GM21515 (cell line): ENCODE results near the gene EFNA5.
"Not testable (repeated sequence)": the region's sequence is repeated elsewhere in the genome, so short reads cannot be mapped to it uniquely, and the experiment has no call there.

Experiments used
- ATAC-seq: cut with Tn5 transposase; IDR thresholded peaks from one replicate; pipeline ENCODE4 v1.9.1; 2021; ENCODE audit not compliant: unreplicated experiment

Gene EFNA5

DNA sequence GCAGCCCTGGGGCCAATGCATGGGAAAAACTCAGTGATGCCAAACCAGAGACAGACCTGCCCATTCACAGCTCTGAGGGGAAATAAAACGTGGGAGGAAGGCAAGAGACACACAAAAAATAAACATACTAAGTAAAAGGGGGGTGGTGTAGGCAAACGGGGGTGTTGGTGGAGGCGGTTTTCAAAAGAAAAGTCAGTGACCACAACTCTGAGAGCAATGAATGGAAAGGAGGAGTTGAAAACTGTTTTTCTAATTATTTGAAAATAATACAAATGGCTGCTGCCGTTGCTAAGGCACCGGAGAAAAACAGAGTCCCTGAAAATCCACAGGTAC lies 293.5 kb downstream of the EFNA5 start:
- ATAC-seq, result no peak

DNA sequence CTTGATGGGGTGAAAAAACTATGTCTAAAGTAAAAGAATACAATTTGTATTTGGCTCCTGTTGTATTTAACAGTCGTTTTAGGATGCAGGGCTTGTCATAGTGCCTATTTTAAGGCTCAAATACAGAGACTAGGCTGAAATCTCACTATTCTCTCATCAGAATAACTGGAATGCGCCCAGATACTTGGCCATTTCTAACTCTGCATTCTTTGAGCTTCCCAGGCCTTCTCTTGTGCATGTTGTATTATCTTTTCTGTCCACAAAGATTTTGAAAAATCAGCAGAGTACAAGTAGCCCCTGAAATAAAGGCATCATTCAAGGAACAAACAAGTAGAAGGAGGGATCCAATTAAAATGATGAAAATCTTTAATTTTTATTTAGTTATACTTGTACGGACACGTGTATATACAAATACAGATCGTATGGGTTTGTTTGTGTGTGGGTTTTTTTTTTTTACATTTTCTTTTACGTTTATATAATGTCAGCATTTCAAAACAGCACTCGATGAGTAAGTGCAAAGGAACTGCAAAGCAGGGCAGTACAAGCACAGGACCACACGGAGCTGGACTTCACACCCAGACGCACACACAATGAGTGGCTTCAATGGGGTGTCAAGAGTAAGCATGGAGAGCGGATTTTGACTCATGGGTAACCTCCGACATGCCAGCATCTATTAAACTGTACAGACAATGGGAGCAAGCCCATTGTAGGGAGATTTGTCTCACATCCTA lies 294.0 kb downstream of the EFNA5 start:
- no peak for ATAC-seq

DNA sequence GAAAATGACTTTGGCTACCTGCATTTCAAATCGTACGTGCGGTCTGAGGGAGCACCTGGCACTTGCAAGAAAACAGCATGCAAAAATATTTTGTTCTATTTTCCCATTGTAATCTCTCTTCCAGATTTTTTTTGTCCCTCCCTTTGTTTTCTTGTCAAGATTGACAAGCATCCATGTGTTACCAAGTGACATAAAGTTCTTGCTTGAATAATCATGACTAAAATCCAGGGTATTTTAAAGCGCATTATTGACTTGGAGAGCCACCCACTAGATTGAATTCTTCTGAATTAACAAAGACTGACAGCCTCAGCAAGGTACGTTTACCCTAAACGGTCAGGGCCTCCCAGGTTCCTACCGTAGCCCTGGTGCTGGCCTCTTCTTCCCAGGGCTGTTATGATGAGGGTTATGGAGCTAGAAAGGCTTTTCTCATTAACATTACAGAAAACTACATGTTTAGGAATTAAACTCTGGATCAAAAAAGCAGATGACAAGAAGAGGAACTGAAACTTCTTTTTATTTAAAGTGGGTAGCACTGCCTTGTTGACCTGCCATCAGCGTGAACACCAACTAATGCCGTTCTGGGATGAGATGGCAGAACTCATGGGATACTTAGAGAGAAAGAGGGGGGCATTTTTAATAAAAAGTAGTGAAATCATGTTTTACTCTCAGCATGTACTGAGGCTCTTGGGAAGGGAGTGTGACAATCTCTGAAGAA lies 297.0 kb downstream of the EFNA5 start:
- no peak for ATAC-seq

DNA sequence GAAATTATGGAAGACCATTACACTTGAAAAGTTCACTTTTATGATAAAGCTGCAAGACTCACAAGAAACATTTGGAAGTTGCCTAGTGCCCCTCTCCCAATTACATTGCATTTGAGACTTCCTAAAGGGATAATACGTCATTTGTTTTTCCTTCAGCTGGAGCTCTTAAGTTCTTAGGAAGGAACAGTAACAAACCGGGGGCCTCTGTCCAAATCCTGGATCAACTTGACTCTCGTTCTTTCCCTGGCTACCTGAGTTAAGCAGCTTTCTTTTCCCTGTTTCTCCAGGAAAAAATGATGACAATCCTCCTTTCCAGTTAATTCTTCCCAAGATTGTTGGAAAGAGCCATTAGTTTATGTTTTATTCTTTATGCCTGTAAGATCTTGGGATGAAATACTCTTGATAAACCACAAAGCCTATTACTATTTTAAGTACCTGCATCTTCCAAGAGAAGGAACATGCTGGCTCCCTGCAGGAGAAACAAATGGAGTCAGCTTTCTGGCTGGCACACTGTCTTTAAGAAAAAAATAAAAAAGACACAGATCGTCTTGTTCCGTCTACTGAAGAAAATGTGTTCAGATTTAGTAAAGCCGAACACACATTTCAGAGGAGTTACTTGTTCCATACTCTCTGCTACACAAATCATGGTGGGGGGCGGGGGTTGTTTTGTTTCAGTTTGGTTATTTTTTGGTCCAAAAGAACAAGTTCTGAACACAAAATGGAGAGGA lies 297.9 kb downstream of the EFNA5 start:
- ATAC-seq, result no peak

DNA sequence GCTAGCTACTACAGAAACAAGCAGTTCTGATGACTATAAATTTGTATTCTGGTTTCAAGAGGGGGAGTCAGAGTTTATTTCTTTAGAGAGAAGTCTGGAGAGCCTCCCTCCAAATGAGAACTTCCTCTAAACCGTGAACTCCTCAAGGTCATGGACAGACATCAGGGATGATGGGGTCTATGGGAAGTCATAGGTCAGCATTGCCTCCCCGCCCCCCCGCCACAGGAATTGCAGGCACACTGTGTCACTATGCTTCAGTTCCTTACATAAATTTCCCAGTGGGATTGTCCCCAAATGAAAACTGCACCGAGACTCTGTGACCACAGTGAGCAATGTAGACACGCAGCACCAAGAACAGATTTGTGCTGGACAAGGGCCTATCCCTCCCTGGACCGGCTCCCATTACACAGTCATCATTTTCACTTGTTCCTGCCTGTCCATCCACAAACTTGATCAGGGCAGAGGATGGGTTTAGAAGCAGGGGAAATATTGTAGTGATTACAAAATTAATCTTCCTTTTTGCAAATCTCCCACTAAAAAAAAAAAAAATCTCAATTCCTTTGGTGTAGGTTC lies 300.3 kb downstream of the EFNA5 start:
- no peak for ATAC-seq

DNA sequence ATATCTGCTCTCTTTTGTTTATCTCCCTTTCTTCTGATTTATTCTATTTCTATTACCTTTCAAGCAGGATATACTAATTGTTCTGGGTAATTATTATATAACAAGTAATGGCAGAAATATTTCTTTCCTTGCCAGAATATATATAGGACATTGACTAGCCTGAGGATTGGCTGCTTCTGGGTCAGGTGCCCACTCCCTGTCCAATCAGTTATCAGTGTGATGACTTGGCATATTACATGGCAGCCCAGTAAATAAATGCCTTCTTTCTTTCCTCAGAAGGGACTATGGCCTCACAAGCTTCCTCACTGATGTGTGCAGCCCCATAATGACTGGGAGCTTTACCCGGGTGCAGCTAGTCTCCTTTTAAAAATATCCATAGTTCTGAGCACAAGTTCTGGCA lies 301.1 kb downstream of the EFNA5 start:
- no peak for ATAC-seq

DNA sequence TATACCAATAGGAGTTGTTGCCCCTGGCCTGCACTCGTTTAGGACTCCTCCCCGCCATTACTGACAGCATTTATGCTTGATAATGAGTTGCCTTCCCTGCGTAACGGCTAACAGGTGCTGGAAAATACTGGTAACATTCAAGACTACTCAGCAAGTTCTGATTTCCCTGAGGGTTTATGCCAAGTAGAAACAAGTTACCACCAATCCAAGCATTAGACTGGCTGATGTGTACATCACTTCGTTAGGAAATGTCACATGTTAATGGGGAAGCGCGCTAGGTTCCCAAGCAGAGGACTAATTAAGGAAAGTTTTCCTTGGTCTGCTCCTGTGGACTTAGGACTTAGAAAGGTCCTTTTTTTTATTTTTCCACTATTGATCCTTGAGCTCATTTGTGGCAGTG lies 302.1 kb downstream of the EFNA5 start:
- no peak for ATAC-seq

DNA sequence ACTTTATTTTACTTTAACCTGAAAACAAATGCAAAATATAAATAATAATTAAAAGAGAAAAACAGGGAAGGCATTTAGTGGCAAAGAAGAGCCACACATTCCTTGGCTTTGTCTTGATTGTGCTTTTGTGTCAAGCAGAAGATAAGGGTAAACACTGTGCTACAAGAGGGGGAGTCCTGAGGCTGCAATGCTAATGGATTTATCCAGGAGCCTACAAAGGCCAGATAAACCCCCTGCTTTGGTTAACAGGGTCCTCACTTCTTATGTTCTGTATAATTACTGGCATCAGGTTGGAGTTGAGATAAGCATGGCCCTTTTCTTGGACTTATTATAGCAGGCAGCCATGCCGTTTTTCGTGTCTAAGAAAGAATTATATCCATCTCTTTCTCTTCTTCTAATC lies 302.8 kb downstream of the EFNA5 start:
- ATAC-seq, result no peak

DNA sequence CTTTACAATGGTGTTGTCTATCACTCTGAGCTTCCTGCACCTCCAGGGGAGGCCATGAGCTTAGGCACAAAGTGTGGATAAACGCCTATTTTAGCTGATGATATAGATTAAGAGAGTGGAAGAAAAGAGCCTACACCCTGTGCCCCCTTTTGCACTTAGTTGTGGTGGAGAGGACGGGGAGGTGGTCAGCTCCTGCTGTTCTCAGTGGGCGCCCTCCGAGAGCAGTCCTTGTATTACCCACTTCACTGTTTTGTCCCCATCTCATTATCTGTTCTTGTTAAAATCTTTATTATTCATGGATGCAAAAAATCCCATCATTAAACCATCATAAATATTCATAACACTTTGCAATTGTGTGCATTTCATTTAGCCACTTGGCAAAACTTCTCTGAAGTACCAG lies 303.3 kb downstream of the EFNA5 start:
- no peak for ATAC-seq

DNA sequence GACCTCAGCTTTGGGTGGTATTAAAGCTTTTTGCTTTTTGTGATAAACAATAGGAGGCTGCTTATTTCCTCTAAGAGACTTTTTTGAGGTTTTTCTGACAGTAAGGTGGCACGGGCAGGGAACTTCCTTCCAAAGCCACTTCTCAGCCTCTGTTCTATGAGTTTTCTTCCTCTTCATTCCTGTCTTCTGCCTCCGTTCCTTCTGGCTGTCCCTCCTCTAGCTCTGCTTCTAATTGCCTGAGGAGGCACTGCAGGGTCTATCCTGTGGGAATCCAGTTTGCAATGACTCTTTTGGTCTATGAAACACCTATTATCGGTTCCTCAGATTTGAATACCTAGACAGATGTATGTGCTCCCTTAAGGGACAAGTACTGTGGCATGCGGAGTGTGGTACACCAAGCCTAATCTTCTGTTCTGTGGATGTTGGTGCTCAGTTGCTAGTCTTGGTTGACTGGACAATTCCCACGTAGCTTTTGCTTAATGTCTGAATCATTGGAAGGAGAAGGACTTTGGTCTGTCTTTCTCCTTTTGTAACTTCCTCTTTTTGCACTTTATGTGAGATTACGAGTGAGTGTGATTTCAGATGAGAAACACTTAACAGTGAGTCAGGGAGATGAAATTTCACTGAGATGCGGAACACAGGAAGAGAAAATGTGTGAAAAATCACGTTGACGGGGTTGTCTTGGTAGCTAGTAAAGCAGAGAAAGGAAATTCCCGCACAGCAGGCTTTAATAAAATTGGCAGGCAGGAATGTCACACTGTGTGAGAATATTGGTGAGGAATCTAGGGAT lies 305.2 kb downstream of the EFNA5 start:
- no peak for ATAC-seq

DNA sequence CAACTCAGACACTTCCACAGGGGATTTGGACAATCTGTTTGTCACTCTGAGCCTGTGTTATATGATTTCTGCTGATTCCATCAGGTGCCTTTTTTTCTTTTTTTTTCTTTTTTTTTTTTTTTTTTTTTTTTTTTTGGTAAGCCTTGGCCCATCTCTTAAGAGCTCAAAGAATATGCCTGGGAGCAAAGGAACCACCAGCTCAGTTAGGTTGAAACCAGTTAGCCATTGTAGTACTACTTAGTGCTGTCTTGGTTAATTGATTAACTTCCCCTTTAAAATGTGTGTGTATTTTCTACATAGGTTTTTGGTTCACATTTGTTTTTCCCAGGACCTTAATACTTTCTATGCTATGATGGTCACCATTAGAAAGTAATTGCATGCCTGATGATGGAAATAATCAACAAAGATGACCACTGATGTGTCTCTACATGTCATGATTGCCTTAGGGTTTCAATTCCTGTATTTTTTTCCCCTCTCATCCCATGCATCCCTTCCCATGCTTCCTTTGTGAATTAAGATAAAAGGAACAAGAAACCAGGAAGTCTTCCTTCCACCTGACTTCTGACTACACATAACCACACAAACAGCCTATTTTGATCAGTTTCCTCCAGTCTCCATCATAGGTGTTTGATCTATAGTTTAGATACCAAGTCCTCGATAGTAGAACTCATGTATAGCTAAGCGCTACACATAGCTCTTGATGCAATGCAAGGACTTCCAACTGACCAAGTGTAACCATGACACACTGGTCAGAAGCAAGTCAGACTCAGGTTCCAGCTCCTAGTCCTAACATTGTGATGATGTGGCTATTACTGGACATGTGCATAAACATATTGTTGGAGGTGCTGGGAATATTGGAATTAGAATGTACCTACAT lies 306.1 kb downstream of the EFNA5 start:
- no peak for ATAC-seq

DNA sequence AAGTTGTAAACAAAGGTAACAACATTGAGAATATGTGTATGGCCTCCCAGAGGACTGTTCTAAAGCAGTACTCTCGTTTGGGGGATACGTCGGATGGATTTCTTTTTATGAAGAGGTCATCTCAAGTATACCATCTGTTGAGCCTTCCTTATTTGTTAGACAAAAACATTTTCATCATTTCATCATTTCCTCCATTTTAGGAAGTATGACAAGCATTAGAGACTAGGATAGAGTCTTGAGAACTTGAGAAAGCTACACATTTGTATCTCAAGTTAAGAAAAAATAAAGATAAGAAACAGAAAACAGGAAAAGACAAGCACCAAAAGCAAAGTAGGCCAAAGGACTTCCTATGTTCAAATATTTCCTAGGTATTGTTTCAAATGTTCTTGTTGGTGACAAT lies 307.0 kb downstream of the EFNA5 start:
- ATAC-seq, result no peak

DNA sequence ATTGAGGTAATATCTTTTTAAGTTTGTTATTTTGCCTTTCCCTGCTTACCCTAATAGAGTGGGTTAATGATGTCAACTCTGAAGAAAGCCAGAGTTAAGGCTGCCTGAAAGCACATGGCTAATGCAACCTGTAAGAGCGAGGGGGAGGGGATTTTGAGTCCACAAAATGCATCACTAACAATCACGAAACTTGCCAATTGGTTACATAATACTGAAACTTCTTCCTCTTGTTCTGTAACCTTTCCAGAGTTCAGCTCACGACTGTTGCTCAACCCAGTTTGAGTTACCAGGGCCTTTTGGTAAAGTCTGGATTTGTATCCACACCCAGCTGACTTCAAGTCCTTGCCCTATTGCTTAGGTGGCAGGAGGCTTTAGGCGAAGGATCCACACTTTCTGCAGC lies 308.8 kb downstream of the EFNA5 start:
- no peak for ATAC-seq

DNA sequence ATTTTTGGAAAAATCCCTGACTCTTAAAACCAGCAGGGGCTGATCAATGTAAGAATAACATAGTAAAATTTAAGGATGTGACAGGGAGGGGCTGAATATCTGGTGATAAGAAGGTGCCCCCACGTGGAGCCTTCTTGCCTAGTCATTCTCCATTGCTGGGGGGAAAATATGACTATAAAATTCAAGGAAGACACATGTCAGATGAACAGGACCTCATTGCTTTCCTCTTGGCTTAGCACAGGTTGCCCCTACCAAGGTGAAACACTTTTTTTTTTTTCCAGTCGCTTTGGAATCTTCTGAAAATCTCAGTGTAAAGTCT lies 310.9 kb downstream of the EFNA5 start:
- ATAC-seq, result no peak

DNA sequence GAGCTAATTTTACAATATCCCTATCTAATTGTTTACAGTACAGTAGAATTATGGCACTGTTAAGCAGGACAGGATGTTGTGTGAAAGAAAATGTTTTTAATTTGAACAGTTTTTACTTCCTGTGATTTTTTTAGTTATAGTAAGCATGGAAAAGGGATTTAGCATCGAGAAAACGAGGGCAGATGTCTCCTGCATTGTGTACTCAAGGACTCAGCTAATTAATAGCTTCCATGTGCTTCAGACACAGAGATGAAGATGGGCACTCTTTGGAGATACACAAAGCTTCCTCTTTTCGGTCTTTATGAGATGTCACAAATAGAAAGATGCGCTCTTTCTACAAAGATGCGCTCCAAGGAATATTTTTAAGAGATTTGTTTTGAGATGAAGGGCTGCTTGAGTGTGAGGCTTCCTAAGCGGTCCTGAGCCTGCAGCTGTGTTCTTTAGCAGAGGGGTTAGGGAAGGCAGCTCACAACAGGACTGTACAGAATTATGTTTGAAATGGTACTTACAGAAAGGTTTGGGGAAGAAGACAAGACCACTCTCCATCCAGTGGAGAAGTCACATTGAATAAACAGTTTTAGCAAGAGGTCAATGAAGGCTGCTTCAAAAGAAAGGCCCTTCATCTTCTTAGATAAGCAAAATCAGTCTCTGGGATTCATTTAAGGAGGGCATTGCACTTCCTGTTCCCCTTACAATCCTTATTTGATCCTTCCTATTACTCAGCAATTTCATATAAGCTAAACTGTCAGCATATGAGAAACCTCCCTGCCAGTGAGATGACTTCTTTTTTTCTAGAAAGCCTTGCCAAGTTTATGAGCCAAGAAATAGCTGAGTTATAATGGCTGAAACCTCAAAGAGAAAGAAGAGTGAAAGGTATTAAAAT lies 311.5 kb downstream of the EFNA5 start:
- ATAC-seq, result no peak

DNA sequence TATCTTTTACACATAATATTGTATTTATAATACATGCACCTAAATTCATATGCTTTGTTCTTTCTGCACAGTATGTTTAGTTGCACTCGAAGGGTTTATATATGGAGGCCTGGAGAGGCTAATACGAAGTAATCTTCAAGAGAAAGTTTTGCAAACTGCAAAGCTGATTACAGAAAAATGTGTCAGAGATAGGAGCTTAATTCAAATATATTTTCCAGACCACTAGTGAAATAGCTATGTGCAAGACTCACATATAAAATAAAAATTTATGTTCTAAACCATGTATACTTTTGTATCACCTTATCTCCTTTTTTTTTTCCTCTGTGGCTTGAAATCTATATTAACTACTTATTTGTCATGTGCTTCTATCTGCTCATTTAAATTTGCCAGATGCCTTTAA lies 313.8 kb downstream of the EFNA5 start:
- ATAC-seq, result no peak

DNA sequence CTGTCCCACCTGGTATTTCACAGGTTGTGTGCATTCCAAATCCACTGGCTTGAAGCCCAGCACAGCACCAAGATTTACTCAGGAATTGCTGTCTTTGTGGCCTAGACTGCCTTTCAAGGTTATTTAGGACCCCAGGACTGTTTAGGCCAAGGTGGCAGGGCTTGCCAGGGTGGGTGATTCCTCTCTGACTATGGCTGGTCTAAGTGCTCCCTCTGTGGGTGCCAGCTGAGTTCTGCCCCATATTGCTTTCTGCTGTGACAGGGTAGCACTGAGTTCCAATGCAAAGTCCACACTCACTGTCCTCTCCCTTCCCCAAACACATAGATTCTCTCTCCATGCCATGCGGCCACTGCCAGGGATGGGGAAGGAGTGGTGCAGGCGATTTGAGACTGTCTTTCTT lies 318.2 kb downstream of the EFNA5 start:
- ATAC-seq, result no peak

DNA sequence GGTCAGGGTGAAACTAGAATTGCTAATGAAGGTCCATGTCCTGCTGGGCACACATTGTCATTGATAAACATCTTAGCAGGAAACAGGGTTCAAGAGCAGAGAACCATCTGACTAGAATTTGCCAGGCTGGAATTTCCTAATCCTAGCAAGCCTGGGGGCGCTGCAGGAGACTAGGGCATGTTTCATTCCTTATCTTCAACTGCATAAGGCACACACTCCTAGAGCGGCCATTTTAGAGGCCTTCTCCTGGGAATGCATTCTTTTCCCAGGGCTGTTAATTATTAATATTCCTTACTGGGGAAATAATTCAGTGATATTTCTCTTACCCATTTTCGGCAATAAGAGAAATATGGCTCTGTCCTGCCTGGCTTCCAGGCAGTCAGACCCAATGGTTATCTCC lies 324.2 kb downstream of the EFNA5 start:
- ATAC-seq, result not testable (repeated sequence)

DNA sequence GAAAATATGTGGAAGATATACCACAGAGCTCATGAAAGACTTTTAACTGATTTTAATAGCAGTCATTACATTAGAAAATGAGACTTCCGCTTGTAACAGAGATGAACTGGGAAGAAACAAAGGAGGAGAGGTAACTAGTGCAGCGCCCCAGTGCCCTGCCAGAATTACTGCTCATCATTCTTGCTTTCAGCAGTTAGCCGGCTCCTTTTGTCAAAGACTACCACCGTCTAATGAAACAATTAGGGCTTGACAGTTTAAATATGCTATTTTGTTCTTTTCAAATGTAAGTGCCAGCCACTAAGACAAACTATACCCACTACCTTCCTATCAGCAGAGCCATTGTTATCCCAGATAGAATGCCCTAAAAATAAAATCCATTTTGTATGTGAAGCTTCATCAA lies 328.4 kb downstream of the EFNA5 start:
- no peak for ATAC-seq
